ENCODE measurements around the gene SLIT3. TPM values are rescaled to one million over a fixed set of nuclear protein-coding genes. Genes with fewer than 3 reads are reported as not detected.

Gene SLIT3
- polyA plus RNA-seq, 1 of the 3 experiments (the other 2 are of a cell fraction), result 119 TPM

- ChIA-PET POLR2A (no interaction called here), CTCF (interaction anchor here (3.3 kb wide), 1 partner anchor 106 kb away, joined by 12 read pairs; no protein-coding TSS in a partner anchor)
- H3K27ac ChIP-seq (ENCODE audit: low read depth in 2 of 2, low read length in 1 of 2), result peak overlapping the region in 1 of 2 experiments; percentile 100; a peak in 2 of 4 replicates
- H3K9me2 ChIP-seq, result no peaks in the 10 kb centered on the region
- H3F3A ChIP-seq (replicated peaks; ENCODE audit: insufficient read depth), result no peaks in the 10 kb centered on the region
- no peak overlapping the region for H3K4me2 ChIP-seq
- H3K4me1 ChIP-seq (ENCODE audit: control insufficient read depth in 1 of 2, insufficient read depth in 2 of 2, low read depth in 1 of 2, low read length in 1 of 2), result peaks cover 0 to 92% of the 10 kb centered on the region in 2 experiments; a peak in 2 of 4 replicates
- no peaks in the 10 kb centered on the region for H3K9me3 ChIP-seq
- H3K9ac ChIP-seq, result no peak overlapping the region
- no peak overlapping the region for H3K4me3 ChIP-seq (ENCODE audit: low read depth in 2 of 2, low read length in 1 of 2)
- TF ChIP-seq FOXM1 (IDR thresholded peaks at IDR 0.05; ENCODE audit: low read depth) (no peak), MXI1 (IDR thresholded peaks at IDR 0.05; ENCODE audit: low read depth, low read length) (0 out of 2 replicates have a peak, but pooled peaks have one; percentile 33)
- H3K79me2 ChIP-seq (ENCODE audit: insufficient read depth), result no peaks in the 10 kb centered on the region
- H3K27me3 ChIP-seq (ENCODE audit: insufficient read depth), result no peaks in the 10 kb centered on the region
- DNase-seq, result no peak
- 67% methylated on average over 5 of the region's 9 CpGs for WGBS (ENCODE audit: low lambda C conversion rate)
- peaks cover 3 to 92% of the 10 kb centered on the region in 2 experiments for H3K36me3 ChIP-seq (replicated peaks in 1 of 2; ENCODE audit: control insufficient read depth in 1 of 2, insufficient read depth in 2 of 2, low read length in 1 of 2)
- H2AFZ ChIP-seq (ENCODE audit: low read depth), result no peak overlapping the region
- no peaks in the 10 kb centered on the region for H4K20me1 ChIP-seq (ENCODE audit: insufficient read depth)
These were observed 524.9 kb downstream of the SLIT3 start for GRCh38 chr5:168776070-168776469.

DNA sequence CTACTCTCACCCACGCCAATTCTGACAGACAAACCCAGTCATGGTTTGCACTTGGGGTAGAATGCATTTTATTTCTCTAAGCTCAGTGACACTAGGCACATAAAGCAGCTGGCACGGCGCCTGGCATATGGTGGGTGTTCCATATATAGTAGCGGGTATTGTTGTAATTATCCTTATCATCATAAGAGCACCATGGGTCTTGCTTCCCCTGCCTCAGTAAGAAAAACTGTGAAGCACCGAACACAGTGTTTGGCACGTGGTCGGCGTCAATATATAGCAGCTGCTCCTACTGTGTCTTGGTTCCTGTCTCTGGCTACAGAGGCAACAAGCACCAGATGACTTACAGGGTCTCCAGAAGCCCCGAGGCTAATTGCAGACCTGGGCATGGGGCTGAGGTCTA, 527.7 kb downstream of the SLIT3 start:
- Histone ChIP-seq H3K79me2 (ENCODE audit: insufficient read depth) (no peaks in the 10 kb centered on the region), H4K20me1 (ENCODE audit: insufficient read depth) (no peaks in the 10 kb centered on the region), H3K4me2 (no peak overlapping the region), H3K9me3 (no peaks in the 10 kb centered on the region), H3K9ac (no peak overlapping the region), H3F3A (replicated peaks; ENCODE audit: insufficient read depth) (no peaks in the 10 kb centered on the region), H3K36me3 (replicated peaks in 1 of 2; ENCODE audit: control insufficient read depth in 1 of 2, insufficient read depth in 2 of 2, low read length in 1 of 2) (peaks cover 9 to 91% of the 10 kb centered on the region in 2 experiments), H3K4me1 (ENCODE audit: control insufficient read depth in 1 of 2, insufficient read depth in 2 of 2, low read depth in 1 of 2, low read length in 1 of 2) (peaks cover 0 to 88% of the 10 kb centered on the region in 2 experiments; a peak in 2 of 4 replicates), H3K4me3 (ENCODE audit: low read depth in 2 of 2, low read length in 1 of 2) (no peak overlapping the region), H2AFZ (ENCODE audit: low read depth) (no peak overlapping the region), H3K27me3 (ENCODE audit: insufficient read depth) (no peaks in the 10 kb centered on the region), H3K9me2 (no peaks in the 10 kb centered on the region), H3K27ac (ENCODE audit: low read depth in 2 of 2, low read length in 1 of 2) (peak overlapping the region in 1 of 2 experiments; percentile 100; a peak in 3 of 4 replicates)
- POLR2A ChIA-PET, result interaction anchor here (0.8 to 5.6 kb wide), 14 partner anchors 11 to 1160 kb away, joined by 3 to 37 read pairs (median 3); no protein-coding TSS in a partner anchor
- 77% methylated on average over 9 of the region's 9 CpGs for WGBS (ENCODE audit: low lambda C conversion rate)
- DNase-seq, result peak; percentile 53
- CTCF ChIA-PET, result interaction anchor here (0.7 to 3.6 kb wide), 4 partner anchors 18 to 175 kb away, joined by 3 to 18 read pairs (median 6); no protein-coding TSS in a partner anchor
- TF ChIP-seq POLR2AphosphoS5 (IDR thresholded peaks at IDR 0.05; ENCODE audit: low read depth, low read length) (no peak), MEF2A (IDR thresholded peaks at IDR 0.05; ENCODE audit: borderline replicate concordance, low read depth) (no peak), GATA2 (CRISPR knock-in tag; IDR thresholded peaks at IDR 0.05) (peak; percentile 51), FOXJ3 (CRISPR knock-in tag; IDR thresholded peaks at IDR 0.05) (no peak; the same call in 1 of the 2 replicates), RAD21 (IDR thresholded peaks at IDR 0.05; ENCODE audit: low read length) (no peak; the same call in 1 of the 2 replicates), IRF3 (IDR thresholded peaks at IDR 0.05; ENCODE audit: low read depth, low read length) (no peak), GABPA (IDR thresholded peaks at IDR 0.05; ENCODE audit: low read depth) (no peak), RFX5 (IDR thresholded peaks at IDR 0.05; ENCODE audit: low read length) (no peak), YY1 (IDR thresholded peaks at IDR 0.05; ENCODE audit: low read depth) (no peak), SMC3 (IDR thresholded peaks at IDR 0.05; ENCODE audit: low read depth, low read length) (no peak), MXI1 (IDR thresholded peaks at IDR 0.05; ENCODE audit: low read depth, low read length) (peak; percentile 87), JUND (IDR thresholded peaks at IDR 0.05) (no peak), EP300 (IDR thresholded peaks at IDR 0.05; ENCODE audit: borderline replicate concordance in 1 of 2, low read depth in 1 of 2, low read length in 1 of 2) (peak in 1 of 2 experiments; percentile 85; a peak in 2 of 4 replicates)
- TF ChIP-seq, protein P1, sequence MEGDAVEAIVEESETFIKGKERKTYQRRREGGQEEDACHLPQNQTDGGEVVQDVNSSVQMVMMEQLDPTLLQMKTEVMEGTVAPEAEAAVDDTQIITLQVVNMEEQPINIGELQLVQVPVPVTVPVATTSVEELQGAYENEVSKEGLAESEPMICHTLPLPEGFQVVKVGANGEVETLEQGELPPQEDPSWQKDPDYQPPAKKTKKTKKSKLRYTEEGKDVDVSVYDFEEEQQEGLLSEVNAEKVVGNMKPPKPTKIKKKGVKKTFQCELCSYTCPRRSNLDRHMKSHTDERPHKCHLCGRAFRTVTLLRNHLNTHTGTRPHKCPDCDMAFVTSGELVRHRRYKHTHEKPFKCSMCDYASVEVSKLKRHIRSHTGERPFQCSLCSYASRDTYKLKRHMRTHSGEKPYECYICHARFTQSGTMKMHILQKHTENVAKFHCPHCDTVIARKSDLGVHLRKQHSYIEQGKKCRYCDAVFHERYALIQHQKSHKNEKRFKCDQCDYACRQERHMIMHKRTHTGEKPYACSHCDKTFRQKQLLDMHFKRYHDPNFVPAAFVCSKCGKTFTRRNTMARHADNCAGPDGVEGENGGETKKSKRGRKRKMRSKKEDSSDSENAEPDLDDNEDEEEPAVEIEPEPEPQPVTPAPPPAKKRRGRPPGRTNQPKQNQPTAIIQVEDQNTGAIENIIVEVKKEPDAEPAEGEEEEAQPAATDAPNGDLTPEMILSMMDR (IDR thresholded peaks at IDR 0.05), result no peak

Data from SK-N-SH (cell line).